C4-2B (cell line): ENCODE data around the gene KIAA1191.

ENCODE experiments used
- ZFX ChIP-seq: fragments of 450-650 bp; IDR thresholded peaks from 2 replicates; pipeline ENCODE4 v1.6.1; 2017
- TF ChIP-seq, protein P1 (sequence below): fragments of 450-650 bp; conservative IDR thresholded peaks from 2 replicates; pipeline ENCODE4 v1.5.1; 2017; ENCODE audit warnings: mild to moderate bottlenecking

DNA sequence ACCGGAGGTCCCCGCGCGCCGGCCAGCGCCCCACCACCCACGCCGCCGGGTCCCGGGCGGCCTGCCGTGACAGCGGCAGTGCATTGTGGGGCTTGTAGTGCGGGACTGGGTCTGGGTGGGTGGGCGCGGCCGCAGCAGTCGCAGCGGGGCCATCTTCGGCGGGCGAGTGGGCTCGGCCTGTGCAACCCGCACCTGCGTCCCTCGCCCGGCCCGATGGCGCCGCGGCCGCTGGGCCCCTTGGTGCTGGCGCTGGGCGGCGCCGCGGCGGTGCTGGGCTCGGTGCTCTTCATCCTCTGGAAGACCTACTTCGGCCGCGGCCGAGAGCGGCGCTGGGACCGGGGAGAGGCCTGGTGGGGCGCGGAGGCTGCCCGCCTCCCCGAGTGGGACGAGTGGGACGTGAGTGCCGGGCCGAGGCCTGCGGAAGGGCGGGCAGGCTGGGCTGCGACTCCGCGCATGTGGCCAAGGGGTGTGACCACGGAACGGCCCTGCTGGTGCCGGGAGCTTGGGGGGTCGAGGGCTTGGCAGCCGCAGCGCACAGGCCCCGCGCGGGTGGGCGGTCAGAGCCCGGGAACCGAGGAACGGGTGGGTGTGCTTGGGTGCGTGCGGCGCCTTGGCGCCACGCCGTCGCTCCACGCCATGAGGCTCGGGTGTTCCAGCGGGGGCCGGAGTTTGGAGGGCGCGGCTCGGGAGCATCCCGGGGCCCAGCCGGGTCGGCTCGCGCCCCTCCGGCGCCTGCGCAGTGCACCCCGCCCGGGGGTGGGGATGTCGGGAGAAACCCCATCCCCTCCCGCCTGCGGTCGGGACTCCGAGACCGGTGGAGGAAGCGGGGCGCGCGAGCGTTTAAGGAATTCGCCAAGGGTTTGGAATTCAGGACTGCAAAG lies 4.0 kb upstream of the KIAA1191 start, which contains the start of gene ARL10:
- TF ChIP-seq, protein P1, sequence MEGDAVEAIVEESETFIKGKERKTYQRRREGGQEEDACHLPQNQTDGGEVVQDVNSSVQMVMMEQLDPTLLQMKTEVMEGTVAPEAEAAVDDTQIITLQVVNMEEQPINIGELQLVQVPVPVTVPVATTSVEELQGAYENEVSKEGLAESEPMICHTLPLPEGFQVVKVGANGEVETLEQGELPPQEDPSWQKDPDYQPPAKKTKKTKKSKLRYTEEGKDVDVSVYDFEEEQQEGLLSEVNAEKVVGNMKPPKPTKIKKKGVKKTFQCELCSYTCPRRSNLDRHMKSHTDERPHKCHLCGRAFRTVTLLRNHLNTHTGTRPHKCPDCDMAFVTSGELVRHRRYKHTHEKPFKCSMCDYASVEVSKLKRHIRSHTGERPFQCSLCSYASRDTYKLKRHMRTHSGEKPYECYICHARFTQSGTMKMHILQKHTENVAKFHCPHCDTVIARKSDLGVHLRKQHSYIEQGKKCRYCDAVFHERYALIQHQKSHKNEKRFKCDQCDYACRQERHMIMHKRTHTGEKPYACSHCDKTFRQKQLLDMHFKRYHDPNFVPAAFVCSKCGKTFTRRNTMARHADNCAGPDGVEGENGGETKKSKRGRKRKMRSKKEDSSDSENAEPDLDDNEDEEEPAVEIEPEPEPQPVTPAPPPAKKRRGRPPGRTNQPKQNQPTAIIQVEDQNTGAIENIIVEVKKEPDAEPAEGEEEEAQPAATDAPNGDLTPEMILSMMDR = no peak
- no peak for TF ChIP-seq ZFX
